Osteocyte (in vitro differentiated cells): ENCODE data around the gene MEGF11. TPM values are rescaled to one million over a fixed set of nuclear protein-coding genes. Genes with fewer than 3 reads are reported as not detected.

Experiments used
- DNase-seq: peaks from one replicate; pipeline ENCODE4 v3.0.0; 2021; ENCODE audit warnings: mixed read lengths; ENCODE audit not compliant: unreplicated experiment; ENCODE audit errors: extremely low spot score
- H3K27ac Mint-ChIP-seq: one replicate; pipeline ENCODE4 v1.8.0; 2021; ENCODE audit warnings: mild to moderate bottlenecking, mixed read lengths; ENCODE audit not compliant: unreplicated experiment
- H3K27me3 Mint-ChIP-seq: one replicate; pipeline ENCODE4 v1.8.0; 2021; ENCODE audit warnings: mixed read lengths; ENCODE audit not compliant: unreplicated experiment
- H3K36me3 Mint-ChIP-seq: one replicate; pipeline ENCODE4 v1.8.0; 2021; ENCODE audit warnings: mixed read lengths; ENCODE audit not compliant: unreplicated experiment
- H3K4me1 Mint-ChIP-seq: one replicate; pipeline ENCODE4 v1.8.0; 2021; ENCODE audit warnings: mixed read lengths; ENCODE audit not compliant: unreplicated experiment
- H3K4me3 Mint-ChIP-seq: one replicate; pipeline ENCODE4 v1.8.0; 2021; ENCODE audit warnings: mild to moderate bottlenecking, moderate library complexity, mixed read lengths; ENCODE audit not compliant: unreplicated experiment
- H3K9me3 Mint-ChIP-seq: one replicate; pipeline ENCODE4 v1.8.0; 2021; ENCODE audit warnings: mixed read lengths; ENCODE audit not compliant: unreplicated experiment
- total RNA-seq: library from RNA; stranded (reverse); gene quantifications from 2 replicates; pipeline ENCODE4 v1.2.1, GENCODE V29; 2021
- TF ChIP-seq, protein P1 (sequence below): fragments of 200-600 bp; sonication (generic); IDR thresholded peaks from 2 replicates; pipeline ENCODE4 v1.5.0; 2021; ENCODE audit warnings: antibody characterized with exemption, mild to moderate bottlenecking, moderate library complexity

Gene MEGF11
- total RNA-seq, 1 donor from 2014 or later: not detected

DNA sequence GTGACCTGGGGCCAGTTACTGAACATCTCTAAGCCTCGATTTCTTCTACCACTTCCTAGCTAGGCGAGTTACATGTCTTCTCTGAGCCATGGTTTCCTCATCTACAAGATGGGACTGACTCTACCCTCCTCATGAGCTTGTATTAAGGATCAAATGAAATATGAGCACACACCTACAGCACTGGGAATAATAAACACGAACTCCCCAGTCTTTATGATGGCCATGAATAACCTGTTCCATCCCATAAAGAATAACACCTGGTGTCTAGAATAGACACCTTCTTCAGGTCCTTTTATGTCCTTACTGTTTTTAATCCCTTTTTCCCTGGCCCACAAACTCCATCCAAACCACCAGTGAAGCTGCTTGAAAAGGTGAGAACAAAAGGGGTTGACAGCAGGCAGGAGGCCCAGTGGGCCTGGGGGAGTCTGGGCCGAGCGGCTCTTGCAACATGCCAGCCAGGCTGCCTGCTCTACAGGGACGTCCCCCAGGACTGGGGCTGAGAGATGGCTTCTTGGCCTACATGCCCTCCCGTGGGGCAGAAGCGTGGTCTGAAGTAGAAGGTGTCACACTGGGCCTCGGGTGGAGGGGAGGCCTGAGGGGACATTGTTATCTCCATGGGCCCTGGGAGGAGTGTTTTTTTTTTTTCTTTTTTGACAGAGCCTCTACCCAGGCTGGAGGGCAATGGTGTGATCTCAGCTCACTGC, 206.1 kb downstream of the MEGF11 start:
- Mint-ChIP-seq H3K36me3 (no peaks in the 10 kb centered on the region), H3K4me3 (no peak overlapping the region), H3K4me1 (no peaks in the 10 kb centered on the region), H3K27ac (no peak overlapping the region), H3K27me3 (peaks cover 61% of the 10 kb centered on the region), H3K9me3 (no peaks in the 10 kb centered on the region)
- DNase-seq: no peak
- TF ChIP-seq, protein P1, sequence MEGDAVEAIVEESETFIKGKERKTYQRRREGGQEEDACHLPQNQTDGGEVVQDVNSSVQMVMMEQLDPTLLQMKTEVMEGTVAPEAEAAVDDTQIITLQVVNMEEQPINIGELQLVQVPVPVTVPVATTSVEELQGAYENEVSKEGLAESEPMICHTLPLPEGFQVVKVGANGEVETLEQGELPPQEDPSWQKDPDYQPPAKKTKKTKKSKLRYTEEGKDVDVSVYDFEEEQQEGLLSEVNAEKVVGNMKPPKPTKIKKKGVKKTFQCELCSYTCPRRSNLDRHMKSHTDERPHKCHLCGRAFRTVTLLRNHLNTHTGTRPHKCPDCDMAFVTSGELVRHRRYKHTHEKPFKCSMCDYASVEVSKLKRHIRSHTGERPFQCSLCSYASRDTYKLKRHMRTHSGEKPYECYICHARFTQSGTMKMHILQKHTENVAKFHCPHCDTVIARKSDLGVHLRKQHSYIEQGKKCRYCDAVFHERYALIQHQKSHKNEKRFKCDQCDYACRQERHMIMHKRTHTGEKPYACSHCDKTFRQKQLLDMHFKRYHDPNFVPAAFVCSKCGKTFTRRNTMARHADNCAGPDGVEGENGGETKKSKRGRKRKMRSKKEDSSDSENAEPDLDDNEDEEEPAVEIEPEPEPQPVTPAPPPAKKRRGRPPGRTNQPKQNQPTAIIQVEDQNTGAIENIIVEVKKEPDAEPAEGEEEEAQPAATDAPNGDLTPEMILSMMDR: no peak

DNA sequence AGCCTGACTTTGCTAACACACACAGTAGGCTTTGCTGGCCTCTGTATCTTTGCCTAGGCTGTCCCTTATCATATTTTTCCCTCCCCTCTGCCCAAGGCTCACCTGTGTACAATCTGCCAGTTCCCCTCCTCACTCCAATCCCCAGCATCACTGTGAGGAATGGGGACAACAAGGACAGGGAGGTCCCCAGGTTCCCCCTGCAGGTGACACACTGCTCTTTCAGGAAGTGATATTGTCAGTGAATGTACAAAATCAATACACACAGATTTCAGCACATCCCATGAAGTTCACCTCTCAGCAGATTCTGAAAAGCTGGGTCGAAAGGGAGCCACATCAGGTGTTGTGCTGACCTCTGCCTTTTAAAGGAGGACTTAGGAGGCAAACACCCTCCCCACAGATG, 206.8 kb downstream of the MEGF11 start:
- Mint-ChIP-seq H3K27ac (no peak overlapping the region), H3K27me3 (peaks cover 62% of the 10 kb centered on the region), H3K36me3 (no peaks in the 10 kb centered on the region), H3K4me3 (no peak overlapping the region), H3K9me3 (no peaks in the 10 kb centered on the region), H3K4me1 (no peaks in the 10 kb centered on the region)
- TF ChIP-seq, protein P1: no peak
- no peak for DNase-seq

DNA sequence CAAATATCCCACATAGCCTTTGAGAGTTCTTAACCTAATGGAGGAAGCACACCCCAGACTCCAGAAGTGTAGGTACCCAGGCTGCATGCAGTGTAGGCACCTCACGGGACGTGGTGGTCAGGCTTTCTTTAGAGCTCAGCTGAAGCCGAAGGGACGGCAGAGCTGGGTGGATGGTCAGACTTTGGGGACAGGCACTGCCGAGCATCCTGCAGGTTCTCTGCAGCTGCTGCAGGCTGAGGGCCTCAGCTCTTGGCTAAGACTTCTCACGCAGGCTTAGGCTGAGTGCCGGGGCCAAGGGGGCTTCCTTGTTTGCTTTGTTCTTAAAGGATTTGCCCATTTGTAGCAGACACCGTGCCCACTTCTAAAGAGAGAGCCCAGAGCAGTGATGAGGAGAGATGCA, 207.2 kb downstream of the MEGF11 start:
- H3K27ac Mint-ChIP-seq: no peak overlapping the region
- TF ChIP-seq, protein P1: no peak
- no peaks in the 10 kb centered on the region for H3K9me3 Mint-ChIP-seq
- H3K4me3 Mint-ChIP-seq: no peak overlapping the region
- no peak for DNase-seq
- no peaks in the 10 kb centered on the region for H3K4me1 Mint-ChIP-seq
- H3K27me3 Mint-ChIP-seq: peaks cover 65% of the 10 kb centered on the region
- no peaks in the 10 kb centered on the region for H3K36me3 Mint-ChIP-seq

DNA sequence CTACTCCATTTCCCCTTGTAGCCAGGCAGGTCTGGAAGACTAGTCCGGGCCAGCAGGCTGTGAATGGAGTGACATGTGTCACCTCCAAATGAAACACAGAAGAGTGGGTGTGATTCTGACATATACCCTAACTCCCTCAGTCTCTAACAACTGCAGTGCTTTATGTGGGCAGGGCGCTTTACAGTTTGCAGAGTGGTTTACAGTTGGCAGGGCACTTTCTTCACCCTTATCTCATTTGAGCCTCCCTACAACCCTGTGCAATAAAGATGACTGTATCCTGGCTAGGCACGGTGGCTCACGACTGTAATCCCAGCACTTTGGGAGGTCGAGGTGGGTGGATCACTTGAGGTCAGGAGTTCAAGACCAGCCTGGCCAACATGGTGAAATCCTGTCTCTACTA, 208.0 kb downstream of the MEGF11 start:
- no peaks in the 10 kb centered on the region for H3K36me3 Mint-ChIP-seq
- H3K4me3 Mint-ChIP-seq: no peak overlapping the region
- no peak for DNase-seq
- peaks cover 66% of the 10 kb centered on the region for H3K27me3 Mint-ChIP-seq
- no peak overlapping the region for H3K27ac Mint-ChIP-seq
- H3K9me3 Mint-ChIP-seq: no peaks in the 10 kb centered on the region
- H3K4me1 Mint-ChIP-seq: no peaks in the 10 kb centered on the region
- TF ChIP-seq, protein P1: no peak

DNA sequence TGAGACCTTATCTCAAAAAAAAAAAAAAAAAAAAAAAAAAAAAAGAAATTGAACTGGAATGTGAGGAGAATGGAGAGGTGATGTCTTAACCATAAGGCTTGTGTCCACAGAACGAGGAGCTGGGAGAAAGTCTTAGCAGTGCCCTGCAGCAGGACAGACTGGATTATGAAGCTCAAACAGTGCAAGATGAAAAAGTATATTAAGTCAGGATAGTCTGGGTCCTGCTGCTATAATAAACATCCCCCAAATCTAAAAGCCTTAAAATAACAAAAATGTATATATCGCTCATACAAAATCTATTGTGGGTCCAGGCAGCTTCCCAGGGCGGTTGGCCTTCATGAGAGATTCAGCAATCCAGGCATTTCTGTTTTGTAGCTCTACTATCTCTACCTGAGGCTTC, 208.7 kb downstream of the MEGF11 start:
- H3K36me3 Mint-ChIP-seq: no peaks in the 10 kb centered on the region
- TF ChIP-seq, protein P1: no peak
- H3K9me3 Mint-ChIP-seq: no peaks in the 10 kb centered on the region
- DNase-seq: no peak
- no peaks in the 10 kb centered on the region for H3K4me1 Mint-ChIP-seq
- no peak overlapping the region for H3K4me3 Mint-ChIP-seq
- no peak overlapping the region for H3K27ac Mint-ChIP-seq
- peaks cover 65% of the 10 kb centered on the region for H3K27me3 Mint-ChIP-seq
